ENCODE results near the gene BICD1.
"Not testable (repeated sequence)": the region's sequence is repeated elsewhere in the genome, so short reads cannot be mapped to it uniquely, and the experiment has no call there.

The BICD1 gene

GRCh38 chr12:32106517-32107358 is at the start of gene BICD1:
Gene BICD1 (plus strand): TSS chr12:32106847. CDS start chr12:32107332, 485 bp downstream.
- DNase-seq: peak; percentile 65

GRCh38 chr12:32061033-32061432 is 45.6 kb upstream of the BICD1 start:
- DNase-seq: no peak

- no peak for DNase-seq
Measured at GRCh38 chr12:32062881-32063280, 43.8 kb upstream of the BICD1 start.

GRCh38 chr12:32063796-32064195 is 42.9 kb upstream of the BICD1 start:
- DNase-seq: no peak

- no peak for DNase-seq
Measured at GRCh38 chr12:32066206-32066605, 40.4 kb upstream of the BICD1 start.

GRCh38 chr12:32069071-32069470 is 37.6 kb upstream of the BICD1 start:
- no peak for DNase-seq

- DNase-seq: no peak
Measured at GRCh38 chr12:32069731-32070130, 36.9 kb upstream of the BICD1 start.

GRCh38 chr12:32070370-32070769 is 36.3 kb upstream of the BICD1 start:
- DNase-seq: no peak

GRCh38 chr12:32072102-32072501 is 34.5 kb upstream of the BICD1 start:
- DNase-seq: no peak

GRCh38 chr12:32074432-32074831 is 32.2 kb upstream of the BICD1 start:
- DNase-seq: no peak

- no peak for DNase-seq
Measured at GRCh38 chr12:32076941-32077340, 29.7 kb upstream of the BICD1 start.

GRCh38 chr12:32080435-32080834 is 26.2 kb upstream of the BICD1 start:
- DNase-seq: no peak

- DNase-seq: peak; percentile 41
Measured at GRCh38 chr12:32083489-32083888, 23.2 kb upstream of the BICD1 start.

GRCh38 chr12:32084017-32084688 is 22.5 kb upstream of the BICD1 start:
- no peak for DNase-seq

- DNase-seq: no peak
Measured at GRCh38 chr12:32084753-32085152, 21.9 kb upstream of the BICD1 start.

GRCh38 chr12:32087306-32087705 is 19.3 kb upstream of the BICD1 start:
- no peak for DNase-seq

GRCh38 chr12:32089156-32089555 is 17.5 kb upstream of the BICD1 start:
- peak; percentile 38 for DNase-seq

GRCh38 chr12:32089586-32089985 is 17.1 kb upstream of the BICD1 start:
- DNase-seq: peak; percentile 36

- no peak for DNase-seq
Measured at GRCh38 chr12:32091696-32092095, 15.0 kb upstream of the BICD1 start.

GRCh38 chr12:32098112-32098511 is 8.5 kb upstream of the BICD1 start:
- no peak for DNase-seq

- not testable (repeated sequence) for DNase-seq
Measured at GRCh38 chr12:32099275-32099674, 7.4 kb upstream of the BICD1 start.

- no peak for DNase-seq
Measured at GRCh38 chr12:32100361-32100760, 6.3 kb upstream of the BICD1 start.

GRCh38 chr12:32100888-32101287 is 5.8 kb upstream of the BICD1 start:
- no peak for DNase-seq

- DNase-seq: no peak
Measured at GRCh38 chr12:32102234-32102633, 4.4 kb upstream of the BICD1 start.

Measured in amniotic stem cell (primary cell).